Endothelial cell of hepatic sinusoid (primary cell): Measurements from ENCODE around the gene AGGF1.
"Not testable (repeated sequence)": the region's sequence is repeated elsewhere in the genome, so short reads cannot be mapped to it uniquely, and the experiment has no call there.

Source experiments
- in situ Hi-C: cut with HindIII; loops from 2 replicates; pipeline ENCODE4 v1.10.0; 2017; ENCODE audit warnings: low sequenced_read_pairs

AGGF1 gene

DNA sequence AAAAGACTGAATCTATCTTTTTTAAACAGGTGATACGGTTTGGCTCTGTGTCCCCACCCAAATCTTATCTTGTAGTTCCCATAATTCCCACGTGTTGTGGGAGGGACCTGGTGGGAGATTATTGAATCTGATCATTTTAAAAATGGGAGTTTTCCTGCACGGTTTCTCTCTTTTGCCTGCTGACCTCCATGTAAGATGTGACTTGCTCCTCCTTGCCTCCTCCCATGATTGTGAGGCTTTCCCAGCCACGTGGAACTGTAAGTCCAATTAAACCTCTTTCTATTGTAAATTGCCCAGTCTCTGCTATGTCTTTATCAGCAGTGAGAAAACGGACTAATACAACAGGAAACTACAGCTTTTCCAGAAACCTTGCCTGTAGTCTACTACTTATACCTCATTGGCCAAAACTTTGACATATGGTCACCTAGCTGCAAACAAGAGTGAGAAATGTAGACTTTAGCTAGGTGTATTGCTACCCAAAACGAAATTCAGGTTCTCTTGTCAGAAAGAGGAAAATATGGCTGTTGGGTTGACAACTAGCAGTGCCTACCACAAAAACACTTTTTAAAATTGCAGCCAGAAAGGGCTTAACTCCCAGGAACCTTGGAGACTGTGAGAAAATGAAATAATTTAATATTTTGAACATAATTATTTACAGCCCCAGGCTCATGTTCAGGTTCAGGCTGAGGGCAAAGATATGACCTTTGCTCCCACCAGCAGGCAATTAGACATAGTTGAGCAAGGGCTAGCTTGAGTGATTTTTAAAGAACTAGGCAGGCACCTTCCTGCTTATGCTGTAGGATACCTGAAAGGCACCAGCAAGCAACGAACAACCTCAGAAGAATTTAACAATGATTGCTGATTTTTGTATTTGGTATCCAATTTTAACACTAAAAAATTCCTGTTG, 7.4 kb upstream of the AGGF1 start:
- in situ Hi-C loops, result no loop called here

DNA sequence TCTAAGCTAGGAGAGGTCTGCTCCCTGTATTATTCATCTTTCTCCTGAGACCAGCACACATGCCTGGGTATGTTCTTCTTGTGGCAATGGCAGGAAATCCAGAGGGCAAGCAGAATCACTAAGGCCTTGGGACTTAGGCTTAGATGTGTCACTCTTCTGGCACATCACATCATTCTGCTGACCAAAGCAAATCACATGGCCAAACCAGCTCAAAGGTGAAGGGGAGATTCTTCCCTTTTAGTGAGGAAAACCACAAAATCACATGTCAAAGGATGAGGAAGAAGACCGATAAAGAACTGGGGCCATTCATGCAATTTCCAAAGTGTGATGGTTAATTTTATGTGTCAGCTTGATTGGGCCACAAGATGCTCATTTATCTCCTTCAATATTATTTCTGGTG, 5.7 kb upstream of the AGGF1 start:
- in situ Hi-C loops, result no loop called here

GRCh38 chr5:77028631-77029375, 1.4 kb upstream of the AGGF1 start:
- in situ Hi-C loops, result no loop called here

DNA sequence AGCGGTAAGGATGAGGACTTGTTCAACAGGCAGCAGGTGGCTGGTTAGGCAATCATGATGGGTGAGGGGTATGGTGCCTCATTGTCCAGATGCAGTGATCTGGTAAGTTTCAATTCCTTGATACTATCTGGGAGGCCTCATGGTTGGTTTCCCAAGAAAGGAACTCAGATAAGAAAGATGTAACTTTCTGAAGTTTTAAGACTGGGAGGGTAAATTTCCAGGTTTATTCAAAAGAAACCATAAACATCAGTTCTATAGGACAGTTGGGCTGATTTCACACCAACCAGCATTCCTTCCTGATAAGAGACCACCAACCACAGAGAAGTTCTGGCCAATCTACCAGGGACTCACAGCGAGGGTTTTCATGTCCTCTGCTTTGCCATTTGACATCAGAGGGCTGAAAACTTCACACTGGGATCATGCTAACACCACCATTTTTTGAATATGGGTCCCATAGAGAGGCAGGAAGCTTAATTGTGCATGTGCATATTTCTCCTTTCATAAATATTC, 773 bp upstream of the AGGF1 start:
- in situ Hi-C loops, result no loop called here

DNA sequence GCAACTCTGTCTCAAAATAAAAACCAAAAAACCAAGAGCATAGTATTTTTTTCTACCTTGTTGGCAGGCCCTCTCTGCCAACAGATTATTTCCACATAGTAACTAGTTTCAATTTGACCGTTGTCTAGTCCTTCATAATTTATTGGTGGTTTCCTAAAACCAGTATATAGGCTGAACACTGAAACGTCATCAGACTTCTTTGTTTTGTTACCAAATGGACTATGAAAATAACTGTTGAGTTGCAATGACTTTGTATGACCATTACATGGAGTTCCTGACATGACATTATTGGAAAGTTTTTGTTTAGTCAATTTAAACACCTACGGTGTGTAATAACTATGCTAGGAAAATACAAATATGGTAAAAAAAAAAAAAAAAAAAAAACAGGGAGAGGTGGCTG, 1.7 kb downstream of the AGGF1 start:
- in situ Hi-C loops, result no loop called here

GRCh38 chr5:77032635-77033034, 2.4 kb downstream of the AGGF1 start:
- in situ Hi-C loops, result no loop called here

- in situ Hi-C loops, result no loop called here
These were observed 3.1 kb downstream of the AGGF1 start for GRCh38 chr5:77033338-77033737.

DNA sequence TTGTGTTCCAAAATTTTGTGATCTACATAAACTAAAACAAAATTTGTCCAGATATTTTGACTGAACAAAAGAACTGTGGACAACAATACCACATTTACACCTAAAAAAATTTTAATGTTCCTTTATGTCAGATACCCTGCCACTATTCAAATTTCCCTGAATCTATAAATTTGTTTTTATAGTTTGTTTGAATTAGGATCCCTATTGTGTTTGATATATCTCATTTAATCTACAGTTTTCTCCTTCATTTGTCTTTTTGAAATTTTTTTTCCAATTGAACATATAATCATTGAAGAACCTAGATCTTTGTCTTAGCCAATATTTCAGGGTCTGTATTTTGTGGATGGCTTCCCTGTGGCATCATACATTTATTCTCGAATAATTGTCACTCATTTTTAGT, 5.7 kb downstream of the AGGF1 start:
- in situ Hi-C loops, result no loop called here

DNA sequence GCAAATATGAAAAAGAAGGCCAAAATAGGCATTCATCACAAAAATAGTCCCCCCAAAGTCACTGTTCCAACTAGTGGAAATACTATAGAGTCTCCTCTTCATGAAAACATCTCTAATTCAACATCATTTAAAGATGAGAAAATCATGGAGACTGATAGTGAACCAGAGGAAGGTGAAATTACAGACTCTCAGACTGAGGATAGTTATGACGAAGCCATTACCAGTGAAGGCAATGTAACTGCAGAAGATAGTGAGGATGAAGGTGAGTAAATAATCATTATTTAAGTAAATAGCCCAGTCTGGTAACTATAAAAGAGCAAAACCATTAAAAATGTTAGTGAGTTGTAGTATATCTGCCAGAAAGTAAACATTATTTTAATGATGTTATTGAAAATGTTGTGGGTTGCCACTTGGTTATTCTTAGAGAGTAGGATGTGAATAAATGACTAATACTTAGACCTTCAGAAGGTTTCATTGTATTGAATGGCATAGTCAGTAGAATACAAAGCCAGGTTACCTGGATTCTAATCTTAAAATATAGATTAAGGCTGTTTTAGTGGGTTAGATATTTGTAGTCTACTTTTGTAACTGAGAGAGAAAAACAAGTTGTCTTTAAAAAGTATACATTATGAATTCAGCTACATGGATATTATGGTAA, 16.3 kb downstream of the AGGF1 start:
- in situ Hi-C loops, result no loop called here

GRCh38 chr5:77064040-77064439, 33.8 kb downstream of the AGGF1 start:
- in situ Hi-C loops, result no loop called here

GRCh38 chr5:77065256-77065655, 35.1 kb downstream of the AGGF1 start:
- in situ Hi-C loops, result no loop called here

GRCh38 chr5:77066184-77066583, 36.0 kb downstream of the AGGF1 start:
- in situ Hi-C loops, result no loop called here

GRCh38 chr5:77066823-77067442, 36.7 kb downstream of the AGGF1 start:
- in situ Hi-C loops, result no loop called here

DNA sequence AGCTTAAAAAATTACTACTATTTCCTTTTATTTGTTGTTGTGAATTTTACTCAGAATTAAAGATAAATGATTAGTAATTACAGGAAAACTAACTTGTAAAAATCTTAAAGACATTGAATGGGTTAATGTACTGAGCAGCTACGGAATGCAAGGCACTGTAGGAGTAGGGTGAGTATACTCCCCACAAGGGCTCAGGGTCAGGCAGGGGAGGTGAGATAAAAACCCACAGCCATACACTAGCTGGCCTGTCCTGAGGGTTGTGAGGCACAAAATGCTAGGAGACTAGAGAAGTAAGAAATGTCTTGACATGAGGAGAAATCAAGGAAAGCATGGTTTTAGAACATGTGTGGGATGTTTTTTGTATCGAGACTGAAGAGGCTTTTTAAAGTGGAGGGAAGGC, 43.5 kb downstream of the AGGF1 start:
- in situ Hi-C loops, result no loop called here

DNA sequence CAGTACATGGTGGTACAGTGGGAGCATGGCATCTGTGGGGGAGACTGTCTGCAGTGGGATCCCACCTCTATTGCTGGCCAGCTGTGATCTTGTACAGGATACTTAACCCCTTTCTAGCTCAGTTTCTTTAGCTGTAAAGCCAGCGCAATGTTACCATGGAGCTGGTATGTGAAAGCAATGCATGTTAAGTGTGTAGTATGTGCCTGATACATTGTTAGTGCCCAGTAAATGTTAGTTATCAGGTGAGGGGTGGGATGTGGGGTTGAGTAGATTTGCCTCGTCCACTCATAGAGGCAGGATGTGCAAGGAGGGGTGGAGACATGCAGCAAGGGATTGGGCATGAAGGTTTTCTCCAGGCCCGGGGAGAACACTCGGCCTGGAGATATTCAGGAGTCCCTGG, 44.5 kb downstream of the AGGF1 start:
- in situ Hi-C loops, result no loop called here

GRCh38 chr5:77076961-77077828, 47.0 kb downstream of the AGGF1 start:
- in situ Hi-C loops, result no loop called here

DNA sequence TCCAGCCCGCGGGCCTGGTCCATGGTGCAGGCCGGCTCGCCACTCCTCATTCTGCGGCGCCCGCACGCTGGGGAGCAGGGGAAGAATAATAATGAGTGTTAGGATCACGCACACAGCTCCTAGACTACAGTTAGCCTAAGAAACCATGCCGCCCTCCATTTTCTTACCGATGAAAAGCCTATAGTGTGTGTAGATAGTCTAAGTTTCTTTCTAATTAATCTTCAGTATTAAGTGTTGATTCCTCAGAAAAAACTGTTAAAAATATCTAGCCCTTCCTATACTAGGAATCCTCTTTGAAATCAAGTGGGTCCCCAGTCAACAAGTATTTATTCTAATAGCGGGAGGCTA, 47.6 kb downstream of the AGGF1 start:
- in situ Hi-C loops, result no loop called here

- in situ Hi-C loops, result not testable (repeated sequence)
These were observed 50.3 kb downstream of the AGGF1 start for GRCh38 chr5:77080479-77080878.

GRCh38 chr5:77080905-77081304, 50.7 kb downstream of the AGGF1 start:
- in situ Hi-C loops, result no loop called here

- in situ Hi-C loops, result no loop called here
These were observed 52.1 kb downstream of the AGGF1 start for GRCh38 chr5:77082280-77082679.
